MM.1S (cell line): Measurements from ENCODE around the gene SRSF8.
"Not testable (repeated sequence)": the region's sequence is repeated elsewhere in the genome, so short reads cannot be mapped to it uniquely, and the experiment has no call there.

Experiments
- CTCF ChIP-seq: fragments of 300-600 bp; sonication (generic); IDR thresholded peaks from 2 replicates; pipeline ENCODE4 v1.5.1; 2016; ENCODE audit warnings: antibody characterized with exemption, low read length, mixed read lengths
- EZH2 ChIP-seq: fragments of 300-600 bp; sonication (generic); optimal IDR thresholded peaks from 2 replicates; pipeline ENCODE3; 2017; ENCODE audit warnings: low read depth, mild to moderate bottlenecking, antibody characterized with exemption, low read length, mixed read lengths
- EZH2phosphoT487 ChIP-seq: fragments of 300-600 bp; sonication (generic); IDR thresholded peaks from 2 replicates; pipeline ENCODE4 v1.6.1; 2018; ENCODE audit warnings: antibody characterized with exemption, low read length

GRCh38 chr11:95025594-95025993 is 41.1 kb upstream of the SRSF8 start:
- not testable (repeated sequence) for TF ChIP-seq CTCF, EZH2, EZH2phosphoT487
